HG03108 (cell line): Measurements from ENCODE around the gene WDR45B.

Source experiments
- ATAC-seq: cut with Tn5 transposase; IDR thresholded peaks from one replicate; pipeline ENCODE4 v1.9.1; 2021; ENCODE audit warnings: moderate library complexity; ENCODE audit not compliant: unreplicated experiment

Gene WDR45B

DNA sequence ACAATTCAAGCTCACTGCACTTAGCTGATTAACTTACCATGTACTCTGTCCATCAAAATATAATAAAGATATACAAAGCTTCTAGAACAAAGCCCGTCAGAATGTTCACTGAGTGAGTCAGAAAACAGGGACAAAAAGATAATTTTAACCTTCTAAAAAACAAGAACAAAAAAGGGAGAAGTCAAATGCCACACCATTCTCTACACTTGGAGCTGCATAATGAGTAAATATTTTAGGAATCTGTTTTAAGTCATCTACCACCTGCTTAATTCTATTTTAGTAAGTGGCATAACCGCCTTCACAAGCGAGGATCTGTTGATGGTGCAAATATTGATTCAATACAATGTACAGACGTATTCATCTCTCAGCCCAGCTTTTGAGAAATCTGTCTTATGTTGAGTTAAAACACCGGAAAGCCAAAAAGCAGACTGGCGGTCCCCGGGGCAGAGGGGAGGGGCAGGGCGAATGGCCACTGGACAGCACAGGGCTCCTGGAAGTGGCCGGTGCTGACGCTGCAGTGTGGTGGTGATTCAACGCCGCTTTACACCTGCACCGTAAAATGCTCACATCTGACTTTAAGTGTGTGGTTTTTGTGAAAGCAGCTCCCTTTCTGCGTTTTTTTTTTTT lies 30.1 kb upstream of the WDR45B start:
- ATAC-seq = no peak

DNA sequence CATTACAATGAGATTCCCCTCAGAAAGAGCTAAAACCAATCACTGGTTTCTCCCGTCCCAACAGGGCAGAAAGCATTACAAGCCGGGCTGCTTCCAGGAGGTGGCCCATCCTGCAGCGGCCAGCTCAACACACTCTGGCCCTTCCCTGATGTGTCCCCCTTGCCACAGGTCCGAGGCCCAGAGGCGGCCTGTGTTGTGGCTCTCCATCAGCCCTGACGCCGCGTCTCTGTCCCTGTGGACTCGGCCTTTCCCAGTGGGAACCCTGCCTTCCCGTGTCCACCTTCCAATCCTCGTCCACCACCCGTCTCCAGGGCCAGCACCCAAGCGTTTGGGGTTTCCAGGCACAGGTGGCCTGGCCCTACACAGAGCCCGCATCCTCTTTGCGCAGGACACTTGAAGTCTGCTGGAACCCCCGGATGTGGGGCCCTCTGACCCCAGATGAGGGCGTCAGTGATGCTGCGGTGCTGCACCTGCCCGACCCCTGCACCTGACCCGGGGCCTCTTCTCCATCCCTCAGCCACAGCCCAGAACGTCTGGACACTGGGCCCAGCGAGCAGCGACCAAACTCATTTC lies 29.2 kb upstream of the WDR45B start:
- ATAC-seq = no peak

DNA sequence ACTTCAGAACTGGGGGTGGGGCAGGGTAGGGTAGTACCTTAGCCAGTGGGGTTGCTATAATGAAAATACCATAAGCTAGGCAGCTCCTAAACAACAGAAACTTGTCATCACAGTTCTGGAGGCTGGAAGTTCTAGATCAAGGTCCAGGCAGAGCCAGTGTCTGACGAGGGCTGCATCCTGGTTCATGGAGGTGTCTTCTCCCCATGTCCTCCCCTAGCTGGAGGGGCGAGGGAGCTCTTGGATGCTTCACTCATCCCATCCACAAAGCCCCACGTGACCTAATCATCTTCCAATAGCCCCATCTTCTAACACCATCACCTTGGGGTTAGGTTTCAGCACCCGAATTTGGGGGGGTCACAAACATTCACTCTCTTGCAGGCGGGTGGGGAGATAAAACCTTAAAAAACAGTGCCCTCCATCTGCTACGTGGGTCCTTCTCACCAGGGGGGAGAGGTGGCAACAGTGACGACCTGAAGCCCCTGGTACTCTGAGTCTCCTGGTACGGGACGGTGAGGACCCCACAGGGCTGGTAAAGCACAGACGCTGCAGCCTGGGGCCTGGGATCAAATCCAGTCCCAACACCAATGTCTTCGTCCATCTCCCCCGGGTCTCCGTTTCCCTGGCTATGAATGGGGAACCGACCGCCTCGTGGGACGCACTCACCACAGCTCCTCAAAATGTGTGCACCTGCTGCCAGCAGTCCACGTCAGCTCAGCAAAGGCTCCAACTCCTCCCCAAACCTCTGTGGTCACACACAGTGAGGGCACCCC lies 27.4 kb upstream of the WDR45B start:
- no peak for ATAC-seq

DNA sequence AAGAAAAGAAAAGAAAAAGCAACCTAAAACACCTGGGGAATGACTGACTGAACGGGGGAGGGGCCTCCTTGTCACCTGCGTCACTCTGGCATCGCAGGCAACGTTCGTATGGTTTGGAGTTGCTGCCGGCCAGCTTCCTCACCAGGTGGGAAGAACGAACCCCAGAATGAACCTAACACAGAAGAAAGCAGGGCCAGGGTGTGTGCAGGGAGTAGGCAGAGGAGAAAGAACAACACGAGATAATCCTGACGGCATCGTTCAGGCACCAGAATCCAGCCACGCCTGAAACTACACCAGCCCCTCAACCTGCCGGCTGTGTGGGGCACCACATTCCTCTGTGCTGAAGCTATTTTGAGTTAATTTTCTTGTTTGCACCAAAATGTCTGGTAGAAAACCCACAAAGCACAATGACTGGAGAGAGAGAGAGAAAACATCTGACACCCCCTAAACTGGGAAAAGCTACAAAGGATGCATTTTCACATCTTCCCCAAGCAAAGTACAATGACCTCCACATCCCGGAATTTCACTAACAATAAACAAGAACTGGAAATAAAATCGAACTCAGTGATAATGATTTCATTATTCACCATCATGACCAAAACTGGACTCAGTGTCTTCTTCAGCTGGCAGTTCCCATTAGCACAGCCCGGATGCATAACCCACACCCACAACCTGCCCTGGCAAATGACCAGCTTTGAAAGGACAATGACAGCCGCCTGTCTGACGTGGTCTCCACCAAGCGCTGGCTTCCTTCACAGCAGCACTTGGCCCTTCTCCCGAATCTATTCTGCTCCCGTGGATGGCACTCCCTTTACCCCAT lies 26.6 kb upstream of the WDR45B start:
- no peak for ATAC-seq

DNA sequence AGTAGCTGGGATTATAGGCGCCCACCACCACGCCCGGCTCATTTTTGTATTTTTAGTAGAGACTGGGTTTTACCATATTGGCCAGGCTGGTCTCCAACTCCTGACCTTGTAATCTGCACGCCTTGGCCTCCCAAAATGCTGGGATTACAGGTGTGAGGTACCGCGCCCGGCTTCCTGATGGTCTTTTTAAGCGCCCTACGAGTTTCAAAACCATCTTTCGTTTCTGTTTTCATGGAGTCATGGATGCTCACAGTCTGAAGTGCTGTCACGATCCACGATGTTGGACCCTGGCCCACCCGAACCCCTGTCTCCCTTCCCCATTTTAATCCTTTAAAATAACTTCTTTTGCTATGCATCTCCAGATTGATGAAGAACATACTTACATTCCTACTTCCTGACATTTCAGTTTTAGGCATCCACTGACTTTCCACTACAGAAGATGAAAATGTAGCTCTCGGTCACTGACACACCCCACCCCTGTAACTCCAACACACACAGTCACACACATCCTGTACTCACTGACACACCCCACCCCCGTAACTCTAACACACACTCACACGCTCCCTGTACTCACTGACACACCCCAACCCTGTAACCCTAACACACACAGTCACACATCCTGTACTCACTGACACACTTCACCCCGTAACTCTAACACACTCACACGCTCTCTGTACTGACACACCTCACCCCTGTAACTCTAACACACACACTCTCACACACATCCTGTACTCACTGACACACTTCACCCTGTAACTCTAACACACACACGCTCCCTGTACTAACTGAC lies 22.6 kb upstream of the WDR45B start:
- no peak for ATAC-seq

DNA sequence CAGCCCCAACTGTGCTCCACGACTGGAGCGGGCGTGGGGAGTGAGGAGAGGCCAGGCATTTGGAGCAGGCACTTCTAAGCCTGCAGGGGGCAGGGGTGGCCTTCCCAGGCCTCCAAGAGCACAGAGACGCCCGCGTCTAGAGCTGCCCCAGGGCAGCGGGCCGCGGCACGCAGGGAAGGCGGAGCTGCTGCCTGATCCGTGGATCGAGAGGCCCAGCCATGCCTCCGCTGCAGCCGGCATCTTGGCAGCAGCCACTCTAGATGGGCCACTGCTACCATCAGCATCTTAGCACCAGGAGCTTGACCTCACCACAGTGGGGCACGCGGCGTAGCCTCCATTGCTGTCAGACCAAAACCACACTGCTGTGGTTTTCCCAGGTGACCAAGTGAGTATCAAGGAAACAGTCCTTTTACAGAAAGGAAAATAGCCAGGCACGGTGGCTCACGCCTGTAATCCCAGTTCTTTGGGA lies 20.4 kb upstream of the WDR45B start:
- ATAC-seq = peak; percentile 61

DNA sequence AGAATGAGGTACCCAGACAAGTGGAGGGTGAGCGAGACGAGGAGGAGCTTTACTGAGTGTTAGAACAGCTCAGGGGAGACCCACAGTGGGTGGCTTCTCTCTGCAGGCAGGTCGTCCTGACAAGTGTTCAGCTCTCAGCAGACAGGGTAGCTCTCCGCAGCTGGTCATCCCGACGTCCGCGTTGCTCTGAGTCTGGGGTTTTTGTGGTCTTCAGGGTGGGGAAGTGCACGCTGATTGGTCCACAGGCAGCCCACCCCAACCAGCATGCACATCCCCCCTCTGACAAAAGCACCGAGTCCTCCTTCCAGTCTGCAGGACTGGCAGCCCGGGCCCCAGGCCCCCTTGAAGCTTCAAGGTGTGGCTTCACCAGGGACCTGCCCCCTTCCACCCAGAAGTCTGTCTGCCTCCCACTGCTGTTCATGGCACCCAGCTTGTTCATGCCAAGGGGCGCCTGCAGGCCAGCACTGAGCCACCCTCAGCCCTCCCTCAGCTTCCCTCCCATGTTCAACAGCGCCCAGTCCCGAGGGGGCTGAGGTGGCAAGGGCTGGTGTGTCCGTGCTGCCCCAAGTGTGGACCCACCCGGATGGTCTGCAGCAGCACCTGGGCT lies 19.9 kb upstream of the WDR45B start:
- ATAC-seq = peak; percentile 8

DNA sequence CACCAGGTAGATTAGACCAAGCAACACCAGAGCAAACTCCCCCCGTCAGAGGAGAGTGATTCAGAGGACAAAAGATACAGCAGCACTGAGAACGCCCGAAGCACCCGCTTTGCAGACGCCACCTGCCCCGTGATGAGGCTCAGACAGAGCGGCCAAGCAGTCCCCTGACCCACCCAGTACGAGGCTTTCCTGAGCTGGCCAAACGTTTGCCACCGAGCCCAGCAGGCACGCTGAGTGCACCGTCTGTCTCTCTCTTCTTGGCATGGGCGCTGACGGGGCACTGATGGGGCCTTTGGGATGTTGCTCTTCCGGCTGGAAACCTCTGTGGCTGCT lies 19.4 kb upstream of the WDR45B start:
- ATAC-seq = no peak

DNA sequence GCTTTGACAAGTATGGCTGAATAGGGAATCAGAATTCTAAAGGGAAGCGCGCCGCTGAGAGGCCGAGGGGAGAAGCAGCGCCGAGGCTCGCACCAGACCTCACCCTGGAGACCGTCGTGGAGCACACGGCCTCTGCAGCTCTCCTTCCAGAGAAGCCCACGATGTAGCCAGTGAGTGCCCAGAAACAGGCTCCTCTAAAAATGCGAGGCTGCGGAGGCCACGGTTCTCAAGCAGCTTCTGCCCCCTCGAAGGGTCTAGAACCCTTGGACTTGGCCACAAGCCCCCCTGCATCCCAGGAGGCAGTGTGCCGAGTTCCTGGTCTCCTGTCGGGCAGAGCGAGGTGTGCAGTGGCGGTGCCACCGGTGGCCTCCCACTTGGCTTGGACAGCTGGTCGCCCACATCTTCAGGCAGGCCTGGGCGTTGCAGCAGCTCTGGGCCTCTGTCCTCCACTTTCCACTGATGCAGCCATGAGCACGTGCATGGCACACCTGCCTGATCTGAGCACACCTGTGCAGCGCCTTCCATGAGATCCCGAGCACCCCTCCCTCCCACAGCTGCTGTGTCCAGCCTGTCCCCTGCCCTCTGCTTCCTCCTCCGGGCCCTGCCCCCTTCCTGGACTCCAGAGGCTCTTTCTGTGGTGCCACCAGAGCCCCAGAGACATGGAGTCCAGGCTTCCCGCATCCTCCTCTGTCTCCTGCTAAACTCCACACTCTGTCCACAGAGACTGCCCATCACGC lies 18.9 kb upstream of the WDR45B start:
- ATAC-seq = no peak

DNA sequence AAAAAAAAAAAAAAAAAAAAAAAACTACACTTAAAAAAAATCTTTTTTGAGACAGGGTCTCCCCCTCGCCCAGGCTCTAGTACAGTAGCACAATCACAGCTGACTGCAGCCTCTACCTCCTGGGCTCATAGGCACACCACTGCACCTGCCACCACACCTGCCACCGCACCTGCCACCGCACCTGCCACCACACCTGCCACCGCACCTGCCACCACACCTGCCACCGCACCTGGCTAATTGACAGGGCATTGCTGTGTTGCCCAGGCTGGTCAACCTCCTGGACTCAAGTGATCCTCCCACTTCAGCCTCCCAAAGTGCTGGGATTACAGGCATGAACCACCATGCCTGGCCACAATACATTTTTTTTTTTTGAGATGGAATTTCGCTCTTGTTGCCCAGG lies 17.6 kb upstream of the WDR45B start:
- no peak for ATAC-seq

DNA sequence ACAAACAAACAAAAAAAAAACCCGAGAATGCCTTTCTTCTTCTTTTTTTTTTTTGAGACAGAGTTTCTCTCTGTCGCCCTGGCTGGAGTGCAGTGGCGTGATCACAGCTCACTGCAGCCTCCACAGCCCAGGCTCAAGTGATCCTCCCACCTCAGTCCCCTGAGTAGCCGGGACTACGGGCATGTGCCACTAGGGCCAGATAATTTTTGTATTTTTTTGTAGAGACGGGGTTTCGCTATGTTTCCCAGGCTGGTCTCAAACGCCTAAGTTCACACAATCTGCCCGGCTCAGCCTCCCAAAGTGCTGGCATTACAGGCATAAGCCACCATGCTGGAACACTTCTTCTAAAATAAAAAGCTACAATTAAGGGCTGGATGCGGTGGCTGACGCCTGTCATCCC lies 17.0 kb upstream of the WDR45B start:
- ATAC-seq = no peak

DNA sequence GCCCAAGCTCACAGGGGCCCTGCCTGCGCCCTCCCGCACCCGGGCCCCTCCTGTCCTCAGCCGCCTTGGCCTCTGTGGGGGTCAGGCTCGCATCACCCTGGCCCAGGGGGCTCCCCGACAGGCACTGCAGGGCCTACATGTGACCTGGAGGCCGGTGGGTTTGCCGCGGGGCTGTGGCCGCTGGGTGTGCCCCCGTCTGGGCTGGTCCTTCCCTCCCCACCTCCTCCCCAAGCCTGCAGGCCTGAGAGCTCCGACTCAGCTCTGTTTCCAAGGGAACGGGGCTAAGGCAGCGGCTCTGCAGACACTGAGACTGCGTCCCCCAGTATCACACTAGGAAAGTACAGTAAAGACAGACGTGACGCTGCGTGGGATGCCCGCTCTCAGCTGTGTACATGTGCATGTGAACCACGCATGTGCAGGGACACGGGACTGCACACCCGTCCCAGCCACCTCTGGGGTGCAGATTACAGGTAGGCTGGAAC lies 16.5 kb upstream of the WDR45B start:
- ATAC-seq = no peak

DNA sequence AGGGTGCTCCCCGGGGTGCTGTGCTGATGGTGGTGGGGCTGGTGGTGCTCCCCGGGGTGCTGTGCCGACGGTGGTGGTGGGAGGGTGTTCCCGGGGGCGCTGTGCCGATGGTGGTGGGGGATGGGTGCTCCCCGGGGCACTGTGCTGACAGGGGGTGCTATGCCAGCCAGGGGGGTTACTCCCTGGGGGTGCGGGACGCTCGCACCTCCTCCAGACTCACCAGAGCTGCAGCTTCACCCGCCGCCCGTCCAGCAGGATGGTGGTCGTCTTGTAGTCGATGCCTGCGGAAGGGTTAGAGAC lies 16.0 kb upstream of the WDR45B start:
- ATAC-seq = no peak

DNA sequence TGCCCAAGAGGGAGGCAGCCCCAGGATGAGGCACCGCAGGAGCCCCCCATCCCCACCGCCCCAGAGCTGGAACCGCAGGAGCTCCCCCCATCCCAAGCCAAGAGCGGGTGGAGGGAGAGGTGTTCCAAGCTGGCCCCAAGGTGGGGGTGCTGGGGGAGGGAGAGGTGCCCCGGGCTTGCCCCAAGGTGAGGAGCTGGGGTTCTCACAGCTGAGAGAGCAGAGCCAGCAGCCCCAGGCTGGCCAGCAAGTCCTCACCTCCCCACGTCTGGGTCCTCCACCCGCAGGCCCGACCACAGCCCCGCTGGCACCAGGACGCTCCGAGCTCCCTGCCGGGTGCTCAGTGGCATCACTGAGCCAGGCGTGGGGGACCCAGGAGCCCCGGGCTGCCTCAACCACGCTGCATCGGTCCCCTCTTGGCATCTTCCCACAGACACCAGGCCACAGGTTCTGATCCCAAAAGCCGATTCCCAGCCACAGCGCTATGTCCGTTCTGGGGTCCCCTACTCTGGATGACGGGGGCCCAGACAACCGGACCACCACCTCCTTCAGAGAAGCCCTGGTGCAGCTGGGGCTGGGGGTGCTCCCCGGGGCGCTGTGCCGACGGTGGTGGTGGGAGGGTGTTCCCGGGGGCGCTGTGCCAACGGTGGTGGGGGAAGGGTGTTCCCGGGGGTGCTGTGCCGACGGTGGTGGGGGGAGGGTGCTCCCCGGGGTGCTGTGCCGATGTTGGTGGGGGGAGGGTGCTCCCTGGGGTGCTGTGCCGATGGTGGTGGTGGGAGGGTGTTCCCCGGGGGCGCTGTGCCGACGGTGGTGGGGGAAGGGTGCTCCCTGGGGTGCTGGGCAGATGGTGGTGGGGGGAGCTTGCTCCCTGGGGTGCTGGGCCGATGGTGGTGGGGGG lies 15.4 kb upstream of the WDR45B start:
- ATAC-seq = no peak

DNA sequence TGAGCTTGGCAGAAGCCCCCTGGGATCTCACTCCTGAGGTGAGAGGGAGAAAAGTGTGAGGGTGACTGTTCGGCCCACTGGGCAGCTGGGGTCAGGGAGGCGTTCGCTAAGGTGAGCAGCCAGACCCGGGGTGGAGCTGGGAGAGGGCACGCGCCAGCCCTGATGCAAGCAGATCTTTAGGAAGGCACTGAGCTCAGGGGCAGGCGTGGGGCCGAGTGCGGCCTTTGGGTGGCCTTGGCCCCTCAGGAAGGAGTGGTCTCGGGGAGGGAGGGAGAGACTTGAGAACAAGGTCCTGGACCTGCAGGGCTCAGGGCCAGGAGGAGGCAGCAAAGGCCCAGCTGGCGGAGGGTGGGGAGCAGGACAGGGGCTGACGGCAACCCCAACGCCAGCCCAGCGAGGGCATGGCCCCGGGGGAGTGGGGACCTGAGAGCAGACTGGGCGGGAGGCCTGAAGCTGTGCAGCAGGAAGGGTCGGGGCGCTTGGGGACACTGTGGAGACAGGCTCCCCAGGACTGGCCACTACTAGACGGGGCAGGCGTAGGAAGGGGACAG lies 14.5 kb upstream of the WDR45B start:
- ATAC-seq = no peak

DNA sequence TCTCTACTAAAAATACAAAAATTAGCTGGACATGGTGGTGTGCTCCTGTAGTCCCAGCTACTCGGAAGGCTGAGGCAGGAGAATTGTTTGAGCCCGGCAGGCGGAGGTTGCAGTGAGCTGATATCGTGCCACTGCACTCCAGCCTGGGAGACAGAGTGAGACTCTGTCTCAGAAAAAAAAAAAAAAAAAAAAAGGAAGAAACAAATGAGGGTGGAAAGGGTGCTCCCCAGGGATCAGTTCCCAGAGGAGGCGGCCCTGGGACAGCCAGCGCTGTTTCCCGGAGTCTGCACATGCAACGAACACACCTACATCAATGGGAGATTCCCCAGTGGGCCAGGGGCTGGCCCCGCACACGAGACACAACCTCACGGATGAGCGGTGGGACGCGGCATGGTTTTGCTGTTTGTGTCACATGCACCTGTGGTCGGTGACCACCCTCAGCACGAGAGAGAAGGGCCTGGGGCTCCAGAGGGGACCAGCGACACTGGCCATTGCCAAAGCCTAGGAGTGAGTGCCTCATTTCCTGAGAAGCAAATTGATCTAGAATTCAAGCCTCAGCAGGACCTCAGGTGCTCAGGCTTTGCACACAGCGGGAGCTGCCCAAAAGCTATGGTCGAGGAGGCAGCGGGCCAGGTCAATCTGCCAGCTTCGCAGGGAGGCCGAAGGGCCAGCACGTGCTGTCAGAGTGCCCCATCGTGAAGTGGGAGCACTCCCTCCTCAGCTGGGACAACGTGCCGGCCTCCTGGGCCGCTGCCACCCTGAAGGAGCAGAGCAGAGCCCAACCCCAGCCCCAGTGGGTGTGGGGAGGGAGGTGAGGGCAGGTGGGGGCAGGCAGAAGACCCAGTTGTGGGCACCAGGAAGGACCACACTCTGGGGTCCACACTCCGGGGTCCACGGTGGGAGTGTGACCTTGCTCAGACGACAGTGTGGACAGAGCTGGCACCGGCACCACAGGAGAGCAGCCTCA lies 13.8 kb upstream of the WDR45B start:
- no peak for ATAC-seq

DNA sequence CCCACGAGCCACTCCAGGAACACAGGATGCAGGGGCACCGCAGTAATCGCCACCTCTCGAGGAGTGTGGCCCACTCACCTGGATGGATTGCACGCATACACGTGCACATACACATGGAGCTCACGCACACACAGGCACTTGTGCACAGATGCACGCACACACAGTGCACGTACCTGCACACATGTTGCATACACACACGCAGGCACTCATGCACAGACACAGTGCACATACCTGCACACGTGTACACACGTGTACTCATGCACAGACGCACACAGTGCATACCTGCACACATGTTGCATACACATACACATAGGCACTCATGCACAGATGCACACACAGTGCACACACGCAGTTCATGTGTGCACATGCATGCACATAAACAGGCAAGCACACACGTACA lies 11.6 kb upstream of the WDR45B start:
- ATAC-seq = no peak
